WERI-Rb-1 (cell line): ENCODE measurements around the gene OAS3.

Experiments used
- DNase-seq: peaks from one replicate; pipeline ENCODE4 v3.0.0-alpha.2; 2020
- H3K27ac ChIP-seq: fragments of 250-450 bp; sonication (Bioruptor Pico); 2 replicates; pipeline ENCODE4 v1.5.1; 2020; ENCODE audit warnings: mild to moderate bottlenecking, moderate library complexity
- H3K27me3 ChIP-seq: fragments of 250-450 bp; sonication (Bioruptor Pico); 2 replicates; pipeline ENCODE4 v1.5.1; 2021; ENCODE audit warnings: mild to moderate bottlenecking, low read depth, moderate library complexity; ENCODE audit not compliant: insufficient read depth, severe bottlenecking
- H3K36me3 ChIP-seq: fragments of 250-450 bp; sonication (Bioruptor Pico); 2 replicates; pipeline ENCODE4 v1.5.1; 2020; ENCODE audit warnings: mild to moderate bottlenecking, moderate library complexity
- H3K4me3 ChIP-seq: 2 replicates; pipeline ENCODE4 v1.5.1; 2011; ENCODE audit warnings: low read depth, mild to moderate bottlenecking, control low read depth, low read length
- H3K9me3 ChIP-seq: fragments of 250-450 bp; sonication (Bioruptor Pico); 2 replicates; pipeline ENCODE4 v1.5.1; 2021; ENCODE audit warnings: mild to moderate bottlenecking, moderate library complexity; ENCODE audit not compliant: severe bottlenecking
- CTCF ChIP-seq: IDR thresholded peaks from 2 replicates; pipeline ENCODE4 v1.5.1; 2011; ENCODE audit warnings: low read depth, mild to moderate bottlenecking, control low read depth, inconsistent platforms, low read length

Gene OAS3

GRCh38 chr12:113005762-113006161, 67.5 kb downstream of the OAS3 start:
- Histone ChIP-seq H3K9me3 (no peaks in the 10 kb centered on the region), H3K36me3 (no peaks in the 10 kb centered on the region), H3K27ac (no peak overlapping the region), H3K27me3 (peaks cover 11% of the 10 kb centered on the region), H3K4me3 (no peak overlapping the region)
- peak; percentile 63; the same call in 1 of the 2 replicates for TF ChIP-seq CTCF
- peak; percentile 21 for DNase-seq

GRCh38 chr12:113006206-113006605, 67.9 kb downstream of the OAS3 start:
- Histone ChIP-seq H3K4me3 (no peak overlapping the region), H3K27me3 (peaks cover 11% of the 10 kb centered on the region), H3K9me3 (no peaks in the 10 kb centered on the region), H3K36me3 (no peaks in the 10 kb centered on the region), H3K27ac (no peak overlapping the region)
- no peak for DNase-seq
- TF ChIP-seq CTCF, result no peak

GRCh38 chr12:113006641-113007040, 68.4 kb downstream of the OAS3 start:
- Histone ChIP-seq H3K4me3 (no peak overlapping the region), H3K9me3 (no peaks in the 10 kb centered on the region), H3K27me3 (peaks cover 11% of the 10 kb centered on the region), H3K27ac (no peak overlapping the region), H3K36me3 (no peaks in the 10 kb centered on the region)
- no peak for DNase-seq
- TF ChIP-seq CTCF, result no peak

- H3K27ac ChIP-seq, result no peak overlapping the region
- no peak for TF ChIP-seq CTCF
- H3K4me3 ChIP-seq, result no peak overlapping the region
- H3K36me3 ChIP-seq, result no peaks in the 10 kb centered on the region
- H3K9me3 ChIP-seq, result no peaks in the 10 kb centered on the region
- peaks cover 11% of the 10 kb centered on the region for H3K27me3 ChIP-seq
- no peak for DNase-seq
These were observed 68.9 kb downstream of the OAS3 start for GRCh38 chr12:113007166-113007565.

- Histone ChIP-seq H3K27me3 (peaks cover 13% of the 10 kb centered on the region), H3K9me3 (no peaks in the 10 kb centered on the region), H3K4me3 (no peak overlapping the region), H3K36me3 (no peaks in the 10 kb centered on the region), H3K27ac (no peak overlapping the region)
- TF ChIP-seq CTCF, result no peak
- no peak for DNase-seq
These were observed 72.4 kb downstream of the OAS3 start for GRCh38 chr12:113010701-113011100.

- no peak for DNase-seq
- Histone ChIP-seq H3K36me3 (no peaks in the 10 kb centered on the region), H3K4me3 (no peak overlapping the region), H3K9me3 (no peaks in the 10 kb centered on the region), H3K27me3 (peaks cover 16% of the 10 kb centered on the region), H3K27ac (no peak overlapping the region)
- no peak for TF ChIP-seq CTCF
These were observed 76.3 kb downstream of the OAS3 start for GRCh38 chr12:113014565-113014964.
